Measurements from ENCODE around the gene ANTXRL. TPM values are rescaled to one million over a fixed set of nuclear protein-coding genes. Genes with fewer than 3 reads are reported as not detected.

The ANTXRL gene
- total RNA-seq, 4 donors from 2014 or later = 0.27 TPM; not detected in 3

GRCh38 chr10:46326066-46326465 is 39.3 kb downstream of the ANTXRL start:
- no peaks in the 10 kb centered on the region for H3K27me3 ChIP-seq
- TF ChIP-seq CTCF (IDR thresholded peaks at IDR 0.05) (no peak), POLR2A (IDR thresholded peaks at IDR 0.05) (no peak)
- DNase-seq = no peak
- no peaks in the 10 kb centered on the region for H3K9me3 ChIP-seq
- no peaks in the 10 kb centered on the region for H3K36me3 ChIP-seq
- H3K4me3 ChIP-seq = no peak overlapping the region
- H3K4me1 ChIP-seq = no peaks in the 10 kb centered on the region
- intact Hi-C loops (cut with DNase I; ENCODE audit: low total_unique reads) = no loop called here
- no peak overlapping the region for H3K27ac ChIP-seq

- TF ChIP-seq POLR2A (IDR thresholded peaks at IDR 0.05) (no peak), CTCF (IDR thresholded peaks at IDR 0.05) (no peak)
- H3K4me3 ChIP-seq = no peak overlapping the region
- H3K27me3 ChIP-seq = no peaks in the 10 kb centered on the region
- H3K36me3 ChIP-seq = no peaks in the 10 kb centered on the region
- no peaks in the 10 kb centered on the region for H3K4me1 ChIP-seq
- DNase-seq = no peak
- H3K27ac ChIP-seq = no peak overlapping the region
- intact Hi-C loops (cut with DNase I; ENCODE audit: low total_unique reads) = no loop called here
- H3K9me3 ChIP-seq = no peaks in the 10 kb centered on the region
Measured at GRCh38 chr10:46326971-46327370, 40.2 kb downstream of the ANTXRL start.

- TF ChIP-seq CTCF (IDR thresholded peaks at IDR 0.05) (no peak), POLR2A (IDR thresholded peaks at IDR 0.05) (no peak)
- intact Hi-C loops (cut with DNase I; ENCODE audit: low total_unique reads) = no loop called here
- H3K4me3 ChIP-seq = no peak overlapping the region
- no peaks in the 10 kb centered on the region for H3K36me3 ChIP-seq
- no peaks in the 10 kb centered on the region for H3K27me3 ChIP-seq
- H3K9me3 ChIP-seq = no peaks in the 10 kb centered on the region
- no peaks in the 10 kb centered on the region for H3K4me1 ChIP-seq
- DNase-seq = no peak
- H3K27ac ChIP-seq = no peak overlapping the region
Measured at GRCh38 chr10:46327685-46328084, 40.9 kb downstream of the ANTXRL start.

- Histone ChIP-seq H3K9me3 (no peaks in the 10 kb centered on the region), H3K4me1 (no peaks in the 10 kb centered on the region), H3K27me3 (no peaks in the 10 kb centered on the region), H3K27ac (no peak overlapping the region), H3K4me3 (no peak overlapping the region), H3K36me3 (no peaks in the 10 kb centered on the region)
- intact Hi-C loops (cut with DNase I; ENCODE audit: low total_unique reads) = no loop called here
- DNase-seq = no peak
- no peak for TF ChIP-seq CTCF (IDR thresholded peaks at IDR 0.05)
- TF ChIP-seq POLR2A (IDR thresholded peaks at IDR 0.05) = no peak
Measured at GRCh38 chr10:46328853-46329689, 42.3 kb downstream of the ANTXRL start.

GRCh38 chr10:46329690-46330016 is 42.9 kb downstream of the ANTXRL start:
- no peak overlapping the region for H3K4me3 ChIP-seq
- intact Hi-C loops (cut with DNase I; ENCODE audit: low total_unique reads) = no loop called here
- no peaks in the 10 kb centered on the region for H3K4me1 ChIP-seq
- no peak for DNase-seq
- H3K36me3 ChIP-seq = no peaks in the 10 kb centered on the region
- no peaks in the 10 kb centered on the region for H3K9me3 ChIP-seq
- H3K27me3 ChIP-seq = no peaks in the 10 kb centered on the region
- H3K27ac ChIP-seq = no peak overlapping the region
- TF ChIP-seq POLR2A (IDR thresholded peaks at IDR 0.05) (no peak), CTCF (IDR thresholded peaks at IDR 0.05) (no peak)

Data from uterus (tissue), 4 donors.